ENCODE data around the gene PAPOLA.

PAPOLA gene

DNA sequence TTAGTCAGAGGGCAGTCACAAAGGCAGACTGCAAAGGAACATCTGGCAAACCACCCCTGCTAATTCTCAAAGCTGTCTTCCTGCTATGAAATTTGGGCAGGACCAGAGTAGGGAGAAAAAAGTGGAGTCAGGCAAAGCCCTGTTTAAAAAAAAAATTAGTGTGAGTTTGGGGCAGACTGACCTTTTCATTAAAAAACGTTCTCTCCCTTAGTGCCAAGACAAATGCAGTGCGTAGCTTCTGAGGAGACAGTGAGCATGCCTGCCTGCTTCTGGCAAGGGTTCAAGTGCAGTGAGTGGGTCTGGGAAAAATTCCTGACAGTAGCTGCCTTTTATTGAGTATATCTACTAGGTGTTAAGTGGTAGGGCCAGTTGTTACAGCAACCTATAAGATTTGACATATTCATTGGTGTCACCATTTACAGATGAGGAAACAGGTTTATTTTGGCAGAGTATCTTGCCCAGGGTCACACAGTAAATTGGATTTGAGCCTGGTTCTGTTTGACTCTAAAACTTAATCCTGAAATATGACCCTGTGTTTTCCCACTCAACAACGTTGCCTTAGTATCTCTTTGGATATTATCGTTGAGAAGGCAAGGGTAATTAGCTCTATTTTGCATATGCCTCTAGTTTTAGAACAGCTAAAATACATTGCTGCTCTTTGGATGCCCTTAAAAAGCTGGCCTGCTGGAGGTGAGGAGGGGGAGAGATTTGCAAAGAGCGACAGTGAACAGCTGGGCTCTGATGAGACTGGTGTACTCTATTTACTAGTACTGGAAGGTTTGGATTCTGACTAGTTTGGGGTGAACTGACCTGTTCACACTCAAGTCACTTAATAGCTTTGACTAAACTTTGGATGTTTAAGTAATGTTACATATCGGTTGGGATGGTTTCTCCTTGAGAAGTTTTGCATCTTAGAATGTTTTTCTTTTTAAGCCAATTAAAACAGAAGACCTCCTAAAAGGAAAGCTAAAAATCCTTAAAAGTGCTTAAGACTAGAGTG, 72.8 kb downstream of the PAPOLA start:
- Histone ChIP-seq H4K20me1 (ENCODE audit: insufficient read depth, low read length) (no peaks in the 10 kb centered on the region), H2AFZ (ENCODE audit: low read length) (no peak overlapping the region), H3K9ac (ENCODE audit: low read length) (no peak overlapping the region), H3K79me2 (ENCODE audit: low read length) (no peaks in the 10 kb centered on the region), H3K9me3 (replicated peaks; ENCODE audit: insufficient read depth, low read length) (no peaks in the 10 kb centered on the region), H3F3A (ENCODE audit: insufficient read depth, low read length) (no peaks in the 10 kb centered on the region), H3K9me2 (replicated peaks; ENCODE audit: insufficient read depth, low read length) (no peaks in the 10 kb centered on the region), H3K4me3 (ENCODE audit: low read length) (no peak overlapping the region), H3K27me3 (replicated peaks; ENCODE audit: insufficient read depth, low read length) (no peaks in the 10 kb centered on the region), H3K4me1 (ENCODE audit: low read length) (no peaks in the 10 kb centered on the region), H3K4me2 (ENCODE audit: low read depth, low read length) (no peak overlapping the region), H3K27ac (ENCODE audit: low read length) (no peak overlapping the region), H3K36me3 (replicated peaks; ENCODE audit: insufficient read depth, low read length) (no peaks in the 10 kb centered on the region)
- no peak for DNase-seq
- TF ChIP-seq EZH2phosphoT487 (IDR thresholded peaks at IDR 0.05; ENCODE audit: low read length) (no peak), EZH2 (optimal IDR thresholded peaks at IDR 0.05; ENCODE audit: low read depth, low read length) (no peak)
- TF ChIP-seq, protein P1, sequence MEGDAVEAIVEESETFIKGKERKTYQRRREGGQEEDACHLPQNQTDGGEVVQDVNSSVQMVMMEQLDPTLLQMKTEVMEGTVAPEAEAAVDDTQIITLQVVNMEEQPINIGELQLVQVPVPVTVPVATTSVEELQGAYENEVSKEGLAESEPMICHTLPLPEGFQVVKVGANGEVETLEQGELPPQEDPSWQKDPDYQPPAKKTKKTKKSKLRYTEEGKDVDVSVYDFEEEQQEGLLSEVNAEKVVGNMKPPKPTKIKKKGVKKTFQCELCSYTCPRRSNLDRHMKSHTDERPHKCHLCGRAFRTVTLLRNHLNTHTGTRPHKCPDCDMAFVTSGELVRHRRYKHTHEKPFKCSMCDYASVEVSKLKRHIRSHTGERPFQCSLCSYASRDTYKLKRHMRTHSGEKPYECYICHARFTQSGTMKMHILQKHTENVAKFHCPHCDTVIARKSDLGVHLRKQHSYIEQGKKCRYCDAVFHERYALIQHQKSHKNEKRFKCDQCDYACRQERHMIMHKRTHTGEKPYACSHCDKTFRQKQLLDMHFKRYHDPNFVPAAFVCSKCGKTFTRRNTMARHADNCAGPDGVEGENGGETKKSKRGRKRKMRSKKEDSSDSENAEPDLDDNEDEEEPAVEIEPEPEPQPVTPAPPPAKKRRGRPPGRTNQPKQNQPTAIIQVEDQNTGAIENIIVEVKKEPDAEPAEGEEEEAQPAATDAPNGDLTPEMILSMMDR (IDR thresholded peaks at IDR 0.05; ENCODE audit: low read length), result no peak

DNA sequence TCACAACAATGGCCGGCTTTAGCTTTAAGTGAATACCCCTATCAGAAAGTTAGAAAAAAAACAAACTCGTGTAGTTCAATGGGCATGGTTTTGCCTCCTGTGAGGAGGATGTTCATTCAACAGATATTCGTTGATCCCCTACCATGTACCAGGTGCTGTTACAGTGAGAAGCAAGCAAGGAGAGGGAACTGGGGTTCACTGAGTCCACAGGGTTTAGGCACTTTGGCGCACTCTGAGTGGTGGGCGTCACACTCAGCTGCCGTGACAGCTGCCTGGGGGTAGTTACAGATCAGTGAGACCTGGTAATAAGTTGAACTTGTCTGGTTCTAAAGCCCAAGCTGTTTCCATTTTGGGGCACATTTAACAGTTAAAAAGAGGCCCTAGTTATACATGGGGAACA, 74.2 kb downstream of the PAPOLA start:
- H3K79me2 ChIP-seq (ENCODE audit: low read length), result no peaks in the 10 kb centered on the region
- H3K9me2 ChIP-seq (replicated peaks; ENCODE audit: insufficient read depth, low read length), result no peaks in the 10 kb centered on the region
- no peaks in the 10 kb centered on the region for H3F3A ChIP-seq (ENCODE audit: insufficient read depth, low read length)
- no peak for DNase-seq
- no peak overlapping the region for H3K9ac ChIP-seq (ENCODE audit: low read length)
- no peaks in the 10 kb centered on the region for H3K27me3 ChIP-seq (replicated peaks; ENCODE audit: insufficient read depth, low read length)
- no peak overlapping the region for H3K27ac ChIP-seq (ENCODE audit: low read length)
- TF ChIP-seq EZH2phosphoT487 (IDR thresholded peaks at IDR 0.05; ENCODE audit: low read length) (no peak), EZH2 (optimal IDR thresholded peaks at IDR 0.05; ENCODE audit: low read depth, low read length) (no peak)
- TF ChIP-seq, protein P1 (IDR thresholded peaks at IDR 0.05; ENCODE audit: low read length), result no peak
- no peaks in the 10 kb centered on the region for H3K9me3 ChIP-seq (replicated peaks; ENCODE audit: insufficient read depth, low read length)
- H3K4me2 ChIP-seq (ENCODE audit: low read depth, low read length), result no peak overlapping the region
- H2AFZ ChIP-seq (ENCODE audit: low read length), result no peak overlapping the region
- no peaks in the 10 kb centered on the region for H3K36me3 ChIP-seq (replicated peaks; ENCODE audit: insufficient read depth, low read length)
- no peak overlapping the region for H3K4me3 ChIP-seq (ENCODE audit: low read length)
- H3K4me1 ChIP-seq (ENCODE audit: low read length), result no peaks in the 10 kb centered on the region
- H4K20me1 ChIP-seq (ENCODE audit: insufficient read depth, low read length), result no peaks in the 10 kb centered on the region

DNA sequence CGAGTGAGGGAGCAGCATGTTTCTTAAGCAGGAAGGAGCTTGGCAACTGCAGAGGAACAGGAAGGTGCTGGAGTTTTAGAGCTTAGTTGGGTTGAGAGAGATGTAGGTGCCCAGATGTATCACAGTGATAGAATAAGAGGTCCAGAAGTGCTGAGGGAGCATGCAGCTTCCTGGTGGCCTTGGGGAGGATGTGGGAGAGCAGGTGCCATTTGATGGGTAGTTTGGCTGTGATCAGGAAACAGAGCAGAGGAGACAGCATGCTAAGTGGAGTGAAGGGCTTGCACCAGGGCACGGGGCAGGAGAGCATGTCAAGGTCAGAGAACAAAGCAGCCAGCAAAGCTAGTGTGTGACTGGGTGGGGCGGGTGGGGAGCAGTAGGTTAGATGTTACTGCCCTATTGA, 74.8 kb downstream of the PAPOLA start:
- Histone ChIP-seq H3K4me1 (ENCODE audit: low read length) (no peaks in the 10 kb centered on the region), H3K36me3 (replicated peaks; ENCODE audit: insufficient read depth, low read length) (no peaks in the 10 kb centered on the region), H3K9me2 (replicated peaks; ENCODE audit: insufficient read depth, low read length) (no peaks in the 10 kb centered on the region), H4K20me1 (ENCODE audit: insufficient read depth, low read length) (no peaks in the 10 kb centered on the region), H3K27me3 (replicated peaks; ENCODE audit: insufficient read depth, low read length) (no peaks in the 10 kb centered on the region), H3K79me2 (ENCODE audit: low read length) (no peaks in the 10 kb centered on the region), H3K4me3 (ENCODE audit: low read length) (no peak overlapping the region), H3F3A (ENCODE audit: insufficient read depth, low read length) (no peaks in the 10 kb centered on the region), H3K27ac (ENCODE audit: low read length) (no peak overlapping the region), H3K9me3 (replicated peaks; ENCODE audit: insufficient read depth, low read length) (no peaks in the 10 kb centered on the region), H3K9ac (ENCODE audit: low read length) (no peak overlapping the region), H2AFZ (ENCODE audit: low read length) (no peak overlapping the region), H3K4me2 (ENCODE audit: low read depth, low read length) (no peak overlapping the region)
- no peak for DNase-seq
- no peak for TF ChIP-seq EZH2phosphoT487 (IDR thresholded peaks at IDR 0.05; ENCODE audit: low read length)
- no peak for TF ChIP-seq EZH2 (optimal IDR thresholded peaks at IDR 0.05; ENCODE audit: low read depth, low read length)
- TF ChIP-seq, protein P1 (IDR thresholded peaks at IDR 0.05; ENCODE audit: low read length), result no peak
